NB4 (cell line): ENCODE data around the gene MDFI.

Source experiments
- CTCF ChIP-seq: IDR thresholded peaks from one replicate; pipeline ENCODE4 v1.5.1; 2012; ENCODE audit warnings: low read depth, low read length
- MAX ChIP-seq: IDR thresholded peaks from 2 replicates; pipeline ENCODE4 v1.6.1; 2011; ENCODE audit warnings: low read depth, low read length
- POLR2A ChIP-seq: IDR thresholded peaks from 2 replicates; pipeline ENCODE4 v1.6.1; 2011; ENCODE audit warnings: mild to moderate bottlenecking; ENCODE audit not compliant: insufficient read length; ENCODE audit errors: extremely low read depth

- TF ChIP-seq CTCF (no peak), POLR2A (no peak), MAX (no peak)
Measured at GRCh38 chr6:41589223-41589622, 49.0 kb upstream of the MDFI start.
